Measurements from ENCODE around the gene SAXO1.
"Not testable (repeated sequence)": the region's sequence is repeated elsewhere in the genome, so short reads cannot be mapped to it uniquely, and the experiment has no call there.

The SAXO1 gene

DNA sequence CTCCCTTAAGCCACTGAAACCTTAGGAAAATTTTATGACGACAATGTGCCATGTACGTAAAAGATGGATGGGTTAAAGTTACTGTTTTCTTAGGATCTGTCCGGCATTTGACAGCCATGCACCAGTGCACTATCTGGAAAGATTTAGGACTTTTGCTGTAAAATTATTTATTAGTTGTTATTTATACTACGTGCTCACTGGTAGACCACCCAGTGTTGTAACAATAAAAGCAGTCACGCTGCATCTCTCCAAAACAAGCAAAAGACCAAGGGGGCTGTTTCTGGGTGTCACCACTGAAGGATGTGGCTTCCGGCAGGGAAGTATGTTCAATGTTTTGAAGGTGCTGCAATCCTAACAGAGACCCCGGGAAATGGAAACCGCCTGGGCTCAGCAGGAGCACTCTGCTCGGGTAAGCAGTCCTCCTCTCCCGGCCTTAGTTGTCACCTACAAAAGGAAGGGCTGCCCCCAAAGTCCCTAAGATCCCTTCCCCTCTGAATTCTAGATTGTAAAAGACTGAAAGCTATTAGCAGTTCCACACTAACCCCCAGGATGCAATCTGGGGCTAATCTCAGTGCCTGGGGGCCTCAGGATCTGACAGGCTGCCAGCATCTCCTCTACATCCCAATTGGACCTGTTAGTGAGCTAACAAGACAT is 38.6 kb downstream of the SAXO1 start:
- Histone ChIP-seq H3K4me3 (ENCODE audit: severe bottlenecking) (no peak overlapping the region), H3K9me3 (ENCODE audit: severe bottlenecking) (no peaks in the 10 kb centered on the region), H3K4me1 (ENCODE audit: insufficient read depth, poor library complexity, severe bottlenecking) (no peaks in the 10 kb centered on the region), H3K27ac (ENCODE audit: poor library complexity, severe bottlenecking) (no peak overlapping the region), H3K27me3 (ENCODE audit: insufficient read depth, poor library complexity, severe bottlenecking) (no peaks in the 10 kb centered on the region), H3K36me3 (ENCODE audit: low read depth) (no peaks in the 10 kb centered on the region)
- DNase-seq (ENCODE audit: low spot score) = no peak
- ATAC-seq (ENCODE audit: low read depth) = no peak
- TF ChIP-seq, protein P1, sequence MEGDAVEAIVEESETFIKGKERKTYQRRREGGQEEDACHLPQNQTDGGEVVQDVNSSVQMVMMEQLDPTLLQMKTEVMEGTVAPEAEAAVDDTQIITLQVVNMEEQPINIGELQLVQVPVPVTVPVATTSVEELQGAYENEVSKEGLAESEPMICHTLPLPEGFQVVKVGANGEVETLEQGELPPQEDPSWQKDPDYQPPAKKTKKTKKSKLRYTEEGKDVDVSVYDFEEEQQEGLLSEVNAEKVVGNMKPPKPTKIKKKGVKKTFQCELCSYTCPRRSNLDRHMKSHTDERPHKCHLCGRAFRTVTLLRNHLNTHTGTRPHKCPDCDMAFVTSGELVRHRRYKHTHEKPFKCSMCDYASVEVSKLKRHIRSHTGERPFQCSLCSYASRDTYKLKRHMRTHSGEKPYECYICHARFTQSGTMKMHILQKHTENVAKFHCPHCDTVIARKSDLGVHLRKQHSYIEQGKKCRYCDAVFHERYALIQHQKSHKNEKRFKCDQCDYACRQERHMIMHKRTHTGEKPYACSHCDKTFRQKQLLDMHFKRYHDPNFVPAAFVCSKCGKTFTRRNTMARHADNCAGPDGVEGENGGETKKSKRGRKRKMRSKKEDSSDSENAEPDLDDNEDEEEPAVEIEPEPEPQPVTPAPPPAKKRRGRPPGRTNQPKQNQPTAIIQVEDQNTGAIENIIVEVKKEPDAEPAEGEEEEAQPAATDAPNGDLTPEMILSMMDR (IDR thresholded peaks at IDR 0.05; ENCODE audit: poor library complexity, severe bottlenecking) = no peak

GRCh38 chr9:18991197-18991596 is 41.8 kb downstream of the SAXO1 start:
- H3K27ac ChIP-seq (ENCODE audit: poor library complexity, severe bottlenecking); H3K9me3 ChIP-seq (ENCODE audit: severe bottlenecking); DNase-seq (ENCODE audit: low spot score); H3K36me3 ChIP-seq (ENCODE audit: low read depth); H3K4me3 ChIP-seq (ENCODE audit: severe bottlenecking); H3K4me1 ChIP-seq (ENCODE audit: insufficient read depth, poor library complexity, severe bottlenecking); ATAC-seq (ENCODE audit: low read depth); H3K27me3 ChIP-seq (ENCODE audit: insufficient read depth, poor library complexity, severe bottlenecking): not testable (repeated sequence)

DNA sequence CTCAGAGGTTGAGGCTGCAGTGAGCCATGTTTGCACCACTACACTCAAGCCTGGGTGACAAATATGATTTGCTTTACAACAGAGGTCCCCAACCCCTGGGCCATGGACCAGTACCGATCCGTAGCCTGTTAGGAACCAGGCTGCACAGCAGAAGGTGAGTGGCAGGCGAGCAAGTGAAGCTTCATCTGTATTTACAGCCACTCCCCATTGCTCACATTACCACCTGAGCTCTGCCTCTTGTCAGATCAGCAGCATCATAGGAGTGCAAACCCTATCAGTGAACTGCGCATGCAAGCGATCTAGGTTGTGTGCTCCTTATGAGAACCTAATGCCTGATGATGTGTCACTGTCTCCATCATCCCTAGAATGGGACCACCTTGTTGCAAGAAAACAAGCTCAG is 42.5 kb downstream of the SAXO1 start:
- TF ChIP-seq, protein P1 (IDR thresholded peaks at IDR 0.05; ENCODE audit: poor library complexity, severe bottlenecking) = no peak
- H3K4me1 ChIP-seq (ENCODE audit: insufficient read depth, poor library complexity, severe bottlenecking) = no peaks in the 10 kb centered on the region
- H3K27ac ChIP-seq (ENCODE audit: poor library complexity, severe bottlenecking) = no peak overlapping the region
- ATAC-seq (ENCODE audit: low read depth) = no peak
- no peaks in the 10 kb centered on the region for H3K9me3 ChIP-seq (ENCODE audit: severe bottlenecking)
- no peak overlapping the region for H3K4me3 ChIP-seq (ENCODE audit: severe bottlenecking)
- no peaks in the 10 kb centered on the region for H3K27me3 ChIP-seq (ENCODE audit: insufficient read depth, poor library complexity, severe bottlenecking)
- H3K36me3 ChIP-seq (ENCODE audit: low read depth) = no peaks in the 10 kb centered on the region
- no peak for DNase-seq (ENCODE audit: low spot score)

DNA sequence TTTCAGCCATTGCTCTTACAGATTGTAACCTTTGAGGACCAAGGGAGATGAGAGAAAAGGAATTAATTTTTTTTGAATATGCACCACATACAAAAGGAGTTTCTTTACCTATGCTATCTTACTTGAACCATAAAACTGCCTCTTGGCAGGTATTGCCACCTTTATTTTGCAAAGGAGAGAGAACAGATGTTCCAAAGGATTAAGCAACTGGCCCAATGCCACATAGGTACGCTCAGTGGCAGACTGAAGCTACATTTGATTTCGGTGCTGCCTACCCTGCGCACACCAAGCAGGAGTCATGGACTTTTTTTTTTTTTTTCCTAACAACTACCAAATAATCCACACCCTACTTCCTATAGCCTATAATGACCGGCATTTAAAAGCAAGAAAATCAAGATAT is 43.1 kb downstream of the SAXO1 start:
- Histone ChIP-seq H3K4me3 (ENCODE audit: severe bottlenecking) (no peak overlapping the region), H3K27me3 (ENCODE audit: insufficient read depth, poor library complexity, severe bottlenecking) (no peaks in the 10 kb centered on the region), H3K4me1 (ENCODE audit: insufficient read depth, poor library complexity, severe bottlenecking) (no peaks in the 10 kb centered on the region), H3K36me3 (ENCODE audit: low read depth) (no peaks in the 10 kb centered on the region), H3K9me3 (ENCODE audit: severe bottlenecking) (no peaks in the 10 kb centered on the region), H3K27ac (ENCODE audit: poor library complexity, severe bottlenecking) (no peak overlapping the region)
- no peak for ATAC-seq (ENCODE audit: low read depth)
- DNase-seq (ENCODE audit: low spot score) = no peak
- TF ChIP-seq, protein P1 (IDR thresholded peaks at IDR 0.05; ENCODE audit: poor library complexity, severe bottlenecking) = no peak

- Histone ChIP-seq H3K27ac (ENCODE audit: poor library complexity, severe bottlenecking) (no peak overlapping the region), H3K4me1 (ENCODE audit: insufficient read depth, poor library complexity, severe bottlenecking) (no peaks in the 10 kb centered on the region), H3K36me3 (ENCODE audit: low read depth) (no peaks in the 10 kb centered on the region), H3K4me3 (ENCODE audit: severe bottlenecking) (no peak overlapping the region), H3K27me3 (ENCODE audit: insufficient read depth, poor library complexity, severe bottlenecking) (no peaks in the 10 kb centered on the region), H3K9me3 (ENCODE audit: severe bottlenecking) (no peaks in the 10 kb centered on the region)
- no peak for DNase-seq (ENCODE audit: low spot score)
- TF ChIP-seq, protein P1 (IDR thresholded peaks at IDR 0.05; ENCODE audit: poor library complexity, severe bottlenecking) = no peak
- no peak for ATAC-seq (ENCODE audit: low read depth)
Observed at GRCh38 chr9:18989097-18989496, 43.9 kb downstream of the SAXO1 start.

All from RWPE2 (cell line).